Stimulated activated CD4-positive, alpha-beta T cell treated with anti-CD3 and anti-CD28 coated beads, Interleukin-15, amount 100 ng/mL, for 1 hour (primary cell): Measurements from ENCODE around the gene BARX2.

ENCODE experiments used
- DNase-seq, 2 donors: peaks; one replicate each; pipeline ENCODE4 v3.0.0-alpha.2; 2020; ENCODE audit warnings: low read depth in 1 of 2, low spot score in 1 of 2

BARX2 gene

DNA sequence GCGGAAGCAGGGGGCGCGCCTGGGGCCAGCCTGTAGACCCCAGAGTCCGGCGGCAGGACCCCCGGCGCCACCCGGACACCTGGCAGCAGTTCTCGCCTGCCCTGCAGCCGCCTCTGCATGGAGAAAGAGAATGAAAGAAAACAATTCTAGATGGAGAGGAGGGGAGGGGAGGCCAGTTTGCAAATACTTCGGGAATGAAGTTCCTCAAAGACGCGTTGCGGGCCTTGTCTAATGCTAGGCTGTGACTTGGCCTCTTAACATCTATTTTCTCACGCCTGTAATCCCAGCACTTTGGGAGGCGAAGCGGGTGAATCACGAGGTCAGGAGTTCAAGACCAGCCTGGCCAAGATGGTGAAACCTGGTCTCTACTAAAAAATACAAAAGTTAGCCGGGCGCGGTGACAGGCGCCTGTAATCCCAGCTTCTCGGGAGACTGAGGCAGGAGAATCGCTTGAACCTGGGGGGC is 2.1 kb upstream of the BARX2 start:
- no peak for DNase-seq

DNA sequence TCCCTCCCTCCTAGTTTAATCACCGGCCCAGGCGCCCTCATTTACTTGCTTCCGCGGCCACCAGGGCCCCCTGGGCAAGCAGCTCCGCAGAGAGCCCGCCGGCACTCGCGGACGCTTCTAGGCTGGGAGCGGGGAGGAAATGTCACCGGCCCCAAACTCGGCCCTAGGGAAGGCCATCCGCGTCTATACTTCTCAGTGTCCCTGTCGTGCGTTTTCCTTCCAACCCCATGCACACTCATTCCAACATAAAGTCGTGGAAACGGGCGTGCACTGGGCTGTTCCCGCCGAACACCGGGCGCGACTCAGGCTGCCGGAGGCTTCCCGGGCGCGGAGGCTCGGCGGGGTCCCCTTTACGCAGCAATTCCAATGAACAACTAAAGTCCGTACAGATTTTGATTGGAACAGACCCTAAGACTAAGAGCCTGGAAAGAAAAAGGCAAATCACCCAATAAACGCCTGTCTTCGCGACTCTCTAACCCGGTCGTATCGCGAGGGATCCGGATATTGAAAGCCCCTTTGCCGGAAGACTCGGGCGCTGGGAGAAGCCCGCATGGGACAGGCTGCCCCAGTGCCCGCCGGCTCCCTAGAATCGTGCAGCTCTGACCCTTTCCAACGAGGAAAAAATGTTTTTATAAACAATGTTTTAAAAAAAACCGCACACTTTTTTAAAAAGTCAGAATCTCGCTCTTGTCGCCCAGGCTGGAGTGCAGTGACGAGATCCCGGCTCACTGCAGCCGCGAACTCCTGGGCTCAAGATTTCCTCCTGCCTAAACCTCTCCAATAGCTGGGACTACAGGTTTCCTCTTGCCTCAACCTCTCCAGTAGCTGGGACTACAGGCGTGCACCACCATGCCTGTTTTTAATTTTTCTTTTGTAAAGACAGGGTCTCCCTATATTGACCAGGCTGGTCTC is 1.3 kb upstream of the BARX2 start:
- no peak for DNase-seq

DNA sequence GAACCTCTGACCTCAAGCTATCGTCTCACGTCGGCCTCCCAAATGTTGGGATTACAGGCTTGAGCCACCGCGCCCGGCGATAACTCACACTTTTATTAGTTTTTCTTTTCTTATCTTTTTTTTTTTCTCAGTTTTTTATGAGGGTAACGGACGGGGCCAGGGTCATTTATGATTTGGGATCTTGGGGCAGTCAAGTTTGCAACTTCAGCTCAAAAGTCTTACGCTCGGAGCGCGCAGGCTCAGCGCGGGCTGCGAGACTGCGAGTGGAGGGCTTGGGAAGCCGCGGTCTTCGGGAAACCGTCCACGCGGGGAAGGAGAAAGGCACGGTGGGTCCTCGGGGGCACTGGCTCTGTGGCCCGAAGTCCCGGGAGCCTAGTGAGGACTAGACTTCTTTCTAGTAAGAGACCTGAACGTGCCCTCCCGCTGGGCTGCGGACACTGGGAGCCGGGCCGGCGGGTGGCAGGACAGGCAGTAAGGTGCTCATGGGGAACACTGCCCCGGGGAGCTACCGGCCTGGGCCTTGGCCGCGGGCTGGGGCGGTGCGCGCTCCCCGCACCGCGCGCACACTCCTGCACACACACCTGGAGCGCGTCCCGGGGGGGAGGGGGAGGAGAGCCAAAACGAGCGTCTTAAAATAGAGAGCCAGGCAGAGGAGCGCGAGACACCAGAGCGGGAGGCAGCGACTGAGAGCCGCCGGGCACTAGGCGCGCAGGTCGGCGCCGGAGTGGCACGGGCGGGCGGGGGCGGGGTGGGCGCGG is 476 bp upstream of the BARX2 start:
- no peak for DNase-seq

DNA sequence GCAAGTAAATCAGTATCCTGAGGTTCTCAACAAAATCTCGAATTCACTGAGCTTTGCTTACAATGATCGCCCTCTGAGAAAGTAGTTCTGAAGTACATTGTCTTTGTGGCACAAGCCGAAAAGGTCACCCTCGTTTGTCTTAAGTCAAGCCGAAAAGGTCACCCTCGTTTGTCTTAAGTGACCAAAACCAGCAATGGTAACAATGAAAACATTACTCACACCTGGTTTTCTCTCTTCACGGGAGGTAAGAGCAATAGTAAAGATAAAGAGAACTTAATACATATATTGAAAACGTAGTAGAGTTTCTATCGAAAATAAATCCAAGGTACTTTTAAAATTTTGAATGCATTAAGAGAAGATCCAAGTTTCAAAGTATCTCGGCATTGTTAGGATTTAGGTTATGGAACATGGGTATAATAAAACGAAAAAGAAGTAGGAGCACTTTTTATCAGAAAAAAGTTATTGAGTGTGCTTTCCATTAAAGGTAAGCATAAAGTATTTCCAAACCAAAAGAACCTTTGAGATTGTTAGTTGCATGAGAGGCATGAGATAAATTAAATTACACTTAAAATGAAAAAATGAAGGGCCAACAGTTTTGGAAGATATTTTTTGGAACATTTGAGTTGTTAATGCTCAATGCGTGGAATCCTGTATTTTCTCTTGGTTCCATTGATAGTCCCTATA is 1.2 kb downstream of the BARX2 start:
- no peak for DNase-seq

DNA sequence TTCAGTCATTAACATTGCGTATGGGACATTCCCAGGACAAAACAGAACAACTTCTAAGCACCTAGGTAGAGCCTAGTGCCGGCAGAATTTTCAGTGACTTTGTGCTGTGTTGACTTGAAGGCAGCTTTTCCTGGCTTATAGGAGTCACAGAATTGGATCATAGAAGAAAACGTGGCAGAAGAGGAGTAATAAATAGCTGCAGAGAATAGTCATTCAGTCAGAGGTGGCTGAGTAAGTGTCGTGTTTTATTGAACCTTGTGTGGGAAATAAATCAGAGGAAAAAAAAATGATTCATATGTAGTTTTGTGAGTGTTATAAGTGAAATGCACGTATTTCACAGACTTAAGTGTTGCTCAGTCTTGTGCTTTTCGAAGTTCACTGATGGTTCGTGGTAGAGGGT is 2.1 kb downstream of the BARX2 start:
- DNase-seq = no peak

DNA sequence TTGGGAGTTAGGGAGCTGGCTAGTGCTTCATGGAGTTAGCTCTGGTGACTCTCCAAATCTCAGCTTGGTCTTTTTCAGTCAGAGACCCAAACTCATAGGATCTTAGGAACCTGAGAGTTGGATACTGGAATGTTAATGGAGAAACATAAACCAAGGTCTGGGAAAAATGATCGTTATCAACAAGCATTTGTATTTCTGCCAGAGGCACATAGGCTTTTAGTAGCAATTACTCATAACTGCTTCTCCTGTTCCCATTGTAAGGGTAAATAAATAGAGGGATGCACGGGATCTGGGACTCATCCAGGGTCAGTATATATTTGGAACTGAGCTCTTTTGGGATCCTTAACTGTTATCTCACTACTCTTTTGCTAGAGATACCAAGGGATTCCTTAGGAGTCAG is 4.8 kb downstream of the BARX2 start:
- no peak for DNase-seq

DNA sequence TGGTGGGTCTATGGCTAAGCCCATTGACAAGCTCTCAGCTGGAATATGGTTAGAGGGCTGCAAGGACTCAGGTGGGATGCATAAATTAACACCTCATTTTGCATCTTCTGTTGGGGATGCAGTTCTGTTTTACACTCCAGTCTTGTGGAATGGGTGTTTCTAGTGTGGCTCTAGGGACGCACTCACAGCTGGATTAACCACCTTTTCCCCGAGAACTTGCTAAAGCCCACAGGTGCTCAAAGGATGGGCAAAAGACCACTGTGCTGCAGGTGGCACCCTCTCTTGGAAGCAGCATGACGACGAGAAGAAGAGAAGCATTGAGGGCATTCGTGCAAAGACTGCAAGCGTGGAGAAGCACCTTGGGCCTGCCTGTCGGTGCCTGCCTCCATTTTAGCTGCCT is 6.9 kb downstream of the BARX2 start:
- DNase-seq = no peak

DNA sequence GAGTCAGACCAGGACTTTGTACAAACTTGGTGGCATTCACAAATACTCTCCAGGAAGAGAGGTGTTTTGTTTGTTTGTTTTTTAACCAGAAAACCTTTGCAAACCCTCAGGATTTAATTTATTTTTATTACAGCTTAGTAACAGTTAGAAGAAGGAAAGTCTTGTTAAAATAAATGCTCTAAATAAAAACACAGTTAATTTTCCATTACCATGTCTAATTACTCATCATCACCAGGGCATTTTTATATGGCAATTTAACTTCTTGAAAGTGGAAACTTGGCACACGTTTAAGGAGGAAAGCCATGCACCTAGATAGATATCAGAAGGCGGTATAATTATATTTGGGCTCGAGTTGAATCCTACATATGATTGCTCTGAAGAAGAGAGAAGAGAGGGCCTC is 7.4 kb downstream of the BARX2 start:
- DNase-seq = no peak

DNA sequence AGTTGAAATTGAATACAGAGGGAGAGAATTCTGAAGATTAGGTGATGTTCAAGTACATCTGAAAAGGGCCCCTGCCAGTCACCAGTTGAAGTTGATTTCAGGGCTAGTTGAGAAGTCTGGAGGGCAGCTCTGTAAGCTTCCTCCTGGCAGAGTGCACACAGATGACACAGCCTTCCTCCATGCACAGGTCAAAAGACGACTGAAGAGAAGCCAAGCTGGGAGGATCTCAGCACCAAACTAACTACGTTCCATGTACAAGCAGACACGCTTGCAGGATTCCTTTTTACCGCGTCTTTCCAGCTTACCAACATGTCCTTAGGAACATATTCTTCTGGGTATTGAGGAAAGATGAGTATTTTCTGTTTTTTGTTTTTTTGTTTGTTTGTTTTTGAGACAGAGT is 7.9 kb downstream of the BARX2 start:
- no peak for DNase-seq

DNA sequence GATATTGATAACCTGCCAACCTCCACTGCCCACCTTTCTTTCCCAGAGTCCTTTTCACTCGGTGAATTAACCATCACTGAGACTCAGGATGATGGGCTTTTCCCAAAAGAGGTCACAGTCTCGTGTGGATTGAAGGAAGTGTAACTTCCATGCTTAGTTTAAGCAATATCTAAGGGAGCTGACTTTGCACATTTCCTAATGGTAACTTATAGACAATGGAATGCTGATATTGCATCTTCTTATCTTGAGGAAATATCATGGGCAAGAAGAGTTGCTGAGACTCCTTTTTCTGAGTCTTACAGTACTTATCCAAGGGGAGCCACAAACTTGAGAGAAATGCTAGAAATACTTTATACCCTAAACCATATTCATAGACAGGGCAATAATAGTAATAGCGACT is 8.8 kb downstream of the BARX2 start:
- DNase-seq = no peak

DNA sequence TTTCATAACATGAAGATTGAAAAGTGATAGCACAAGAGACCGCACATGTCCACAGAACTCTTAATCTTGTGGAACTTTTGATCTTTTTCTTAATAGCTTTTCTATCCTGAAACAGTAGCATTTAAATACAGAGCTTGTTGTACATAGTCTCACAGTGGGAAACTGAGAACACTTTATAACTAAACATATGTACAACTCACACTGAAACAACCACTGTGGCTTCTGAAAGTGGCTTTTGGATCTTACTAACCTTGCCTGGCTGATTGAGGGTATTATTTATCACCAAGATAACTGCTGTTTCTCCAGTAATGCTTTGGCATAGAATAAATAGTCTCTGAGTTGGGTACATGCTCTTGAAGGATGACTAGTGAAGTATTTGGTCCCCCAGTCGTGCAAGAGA is 10.2 kb downstream of the BARX2 start:
- DNase-seq = no peak

DNA sequence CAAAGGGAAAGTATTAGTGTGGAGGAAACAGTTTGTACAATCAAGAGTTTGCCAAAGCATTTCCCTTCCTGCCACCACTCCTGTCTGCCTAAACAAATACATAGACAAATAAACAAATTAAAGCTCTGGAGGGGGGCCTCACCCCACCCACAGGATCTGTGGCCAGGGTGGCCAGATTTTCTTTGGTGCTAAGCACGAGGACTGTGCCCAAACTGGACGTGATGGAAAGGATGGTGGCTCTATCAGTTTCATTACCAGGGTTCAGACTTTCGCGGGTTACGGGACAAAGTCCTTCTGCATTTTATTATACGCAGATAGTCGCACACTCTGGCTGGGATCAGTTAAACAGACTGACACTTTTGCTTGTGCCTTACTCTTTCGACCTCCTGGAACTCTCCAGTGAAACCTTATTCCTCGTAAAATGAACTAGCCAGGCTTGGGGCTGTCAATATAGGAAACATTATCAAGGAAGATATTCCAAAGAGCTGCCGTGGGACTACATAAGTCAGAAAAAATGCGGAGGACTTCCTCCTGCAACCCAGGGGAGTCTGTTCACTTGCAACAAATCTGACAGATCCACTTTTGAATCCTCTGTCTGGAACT is 11.2 kb downstream of the BARX2 start:
- no peak for DNase-seq

DNA sequence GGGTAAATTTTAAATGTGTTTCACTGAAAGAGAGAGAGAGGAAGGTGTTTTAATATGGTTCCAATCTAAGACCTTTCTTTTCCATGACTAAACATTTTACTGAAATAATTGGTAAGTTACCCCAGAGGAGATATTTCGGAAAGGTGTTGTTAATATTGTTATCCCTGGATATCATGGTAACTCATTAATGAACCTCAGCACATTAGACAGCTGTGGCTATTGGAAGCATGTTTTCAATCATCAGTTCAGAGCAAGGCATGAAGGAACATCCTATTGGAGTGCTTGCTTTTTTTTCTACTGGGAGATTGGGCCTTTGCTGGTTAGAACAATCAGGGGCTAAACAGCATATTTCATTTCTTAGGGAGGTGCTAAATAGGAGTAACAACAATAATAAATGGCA is 11.8 kb downstream of the BARX2 start:
- no peak for DNase-seq

DNA sequence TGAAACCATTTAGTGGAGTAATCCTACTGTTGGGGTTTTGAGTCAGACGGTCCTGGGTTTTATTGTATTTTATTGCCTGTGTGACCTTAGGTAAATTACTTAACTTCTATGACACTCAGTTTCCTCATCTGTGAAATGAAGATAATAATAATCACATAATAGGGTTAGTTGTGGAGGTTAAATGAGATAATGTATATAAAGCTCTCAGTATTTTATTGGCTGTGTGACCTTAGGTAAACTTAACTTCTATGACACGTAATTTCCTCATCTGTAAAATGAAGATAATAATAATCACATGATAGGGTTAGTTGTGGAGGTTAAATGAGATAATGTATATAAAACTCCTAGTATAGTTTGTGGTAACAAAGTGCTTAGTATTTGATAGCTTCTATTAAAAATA is 13.2 kb downstream of the BARX2 start:
- DNase-seq = no peak

DNA sequence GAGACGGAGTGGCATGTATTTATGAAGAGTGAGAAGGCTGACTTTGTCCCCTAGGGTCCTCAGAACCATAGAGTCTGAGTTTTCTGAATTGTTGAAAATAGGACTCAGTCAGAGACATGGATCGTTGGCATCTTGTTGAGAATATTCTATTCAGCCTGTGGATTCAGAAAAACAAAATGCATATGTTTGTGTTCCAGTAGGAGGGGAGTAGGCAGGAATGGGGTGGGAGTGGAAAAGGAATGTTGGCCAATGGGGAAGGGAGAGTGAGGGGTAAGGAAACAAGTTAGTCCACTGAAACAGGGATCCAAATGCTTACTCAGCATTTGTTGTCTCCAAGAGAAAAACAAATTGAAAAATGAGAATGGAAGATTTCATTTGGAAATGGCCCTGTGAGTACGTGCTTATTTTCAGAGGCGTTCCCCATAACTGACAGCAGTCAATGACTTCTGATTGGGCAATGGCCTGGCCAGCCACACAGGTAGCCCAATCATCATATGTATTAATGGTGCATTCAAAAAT is 14.7 kb downstream of the BARX2 start:
- DNase-seq = no peak

DNA sequence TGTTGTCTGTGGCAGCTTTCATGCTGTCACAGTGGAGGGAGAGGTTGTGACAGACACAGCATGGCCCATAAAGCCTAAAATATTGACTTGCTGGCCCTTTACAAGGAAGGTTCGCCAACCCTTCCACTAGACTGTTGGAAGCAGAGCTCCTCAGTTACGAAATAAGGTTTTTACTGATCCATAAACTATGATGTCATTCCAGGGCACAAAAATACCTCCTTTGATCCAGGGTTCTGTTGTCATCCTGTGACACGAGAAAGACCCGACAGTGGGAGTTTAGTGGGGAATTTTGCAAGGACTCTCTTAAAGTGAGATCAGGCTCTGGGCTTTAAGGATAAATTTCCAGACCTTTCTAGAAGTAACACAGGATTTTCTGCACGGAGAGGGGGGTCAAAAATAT is 15.7 kb downstream of the BARX2 start:
- no peak for DNase-seq

DNA sequence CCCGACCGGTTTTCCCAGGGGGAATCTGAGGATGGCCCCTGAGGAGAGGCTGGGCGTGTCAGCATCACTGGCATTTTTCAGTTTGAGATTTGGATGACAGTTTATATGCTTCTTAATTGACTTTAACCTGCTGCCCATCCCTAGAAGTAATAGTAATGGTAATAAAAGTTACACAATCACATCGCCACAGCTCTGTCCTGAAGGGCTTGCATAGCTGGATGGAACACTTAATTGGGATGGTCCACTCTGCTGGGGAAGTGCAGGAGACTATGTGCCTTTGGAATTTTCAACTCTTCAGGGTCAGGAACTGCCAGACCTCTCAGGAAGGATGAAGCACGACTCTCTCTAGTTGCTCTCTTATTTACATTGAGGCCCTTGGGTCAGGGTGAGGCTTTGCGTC is 16.2 kb downstream of the BARX2 start:
- DNase-seq = no peak

DNA sequence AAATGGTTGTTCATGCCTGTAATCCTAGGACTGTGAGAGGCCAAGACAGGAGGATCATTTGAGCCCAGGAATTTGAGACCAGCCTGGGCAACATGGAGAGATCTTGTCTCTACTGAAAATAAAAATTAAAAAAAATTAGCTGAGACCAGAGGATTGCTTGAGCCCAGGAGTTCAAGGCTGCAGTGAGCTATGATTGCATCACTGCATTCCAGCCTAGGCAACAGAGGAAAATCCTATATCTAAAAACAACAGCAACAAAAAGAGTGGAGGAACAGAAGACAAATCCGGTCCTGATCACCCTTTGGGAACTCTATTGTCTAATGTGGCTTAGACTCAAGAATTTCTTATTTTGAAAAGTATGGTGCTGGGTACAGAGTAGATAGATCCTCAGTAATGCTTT is 17.3 kb downstream of the BARX2 start:
- DNase-seq = no peak

DNA sequence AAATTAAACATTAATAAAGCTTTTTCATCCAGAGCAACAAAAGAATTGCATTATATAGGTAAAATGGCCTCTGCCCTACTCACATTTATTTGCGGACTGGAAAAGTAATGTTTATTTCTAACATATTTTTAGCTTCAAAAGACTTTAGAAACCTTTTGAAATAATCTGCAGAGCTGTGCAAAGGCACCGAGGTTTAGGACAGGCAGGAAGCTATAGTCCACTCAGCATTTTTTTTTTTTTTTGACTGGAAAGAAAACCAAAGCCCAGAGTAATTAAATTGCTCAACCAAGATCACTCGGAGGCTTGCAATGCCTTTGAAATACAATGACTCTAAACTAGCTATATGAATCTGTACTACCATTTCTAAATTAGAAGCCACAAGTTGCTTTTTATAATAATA is 19.1 kb downstream of the BARX2 start:
- no peak for DNase-seq

DNA sequence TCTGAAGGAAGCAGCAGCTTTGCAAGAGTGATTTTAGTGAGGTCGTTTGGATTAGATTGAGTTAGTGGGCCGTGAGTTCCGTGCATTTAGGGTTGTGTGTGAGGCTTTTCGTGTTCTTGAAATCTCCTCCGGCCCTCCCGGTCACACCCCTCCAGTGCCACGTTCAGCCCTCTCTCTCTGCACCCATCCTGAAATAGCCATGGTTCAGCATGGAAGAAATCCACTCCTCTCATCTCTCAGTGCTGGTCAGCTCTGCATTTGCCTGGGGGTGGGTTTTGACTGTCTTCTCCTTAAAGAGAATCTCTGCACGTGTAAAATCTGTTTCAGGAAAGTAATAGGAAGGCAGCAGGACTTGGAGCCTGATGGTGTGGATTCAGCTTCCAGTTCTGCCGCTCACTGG is 19.8 kb downstream of the BARX2 start:
- no peak for DNase-seq

DNA sequence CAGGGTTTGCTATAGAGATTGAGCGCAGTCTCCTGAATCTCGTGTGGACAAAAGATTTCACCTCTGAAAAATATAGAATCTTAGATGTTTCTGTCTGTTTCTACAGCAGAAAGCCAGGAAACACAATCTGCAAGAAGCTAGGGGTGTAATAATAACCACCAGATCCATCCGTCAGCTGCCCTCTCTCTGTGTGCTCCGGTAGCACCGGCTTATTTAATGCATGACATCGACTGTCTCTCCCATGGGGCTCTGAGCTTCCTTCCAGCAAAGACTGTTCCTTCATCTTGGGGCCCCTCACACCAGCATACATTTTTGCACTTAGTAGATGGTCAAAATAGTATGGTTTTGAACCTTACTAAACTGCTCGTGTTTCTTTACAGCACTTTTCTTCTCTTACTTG is 20.2 kb downstream of the BARX2 start:
- no peak for DNase-seq
